Measurements from ENCODE around the gene SAMD1. TPM values are rescaled to one million over a fixed set of nuclear protein-coding genes. Genes with fewer than 3 reads are reported as not detected.
A peak's percentile ranks its signal among the peaks of the same experiment; 100 is the strongest.

Gene SAMD1
- 67.3 and 74.3 TPM in 2 replicates for total RNA-seq (2014; rRNA removed; shearing (Covaris generic))
- 32.4 and 40.7 TPM in 2 replicates for polyA plus RNA-seq (2015; cell fraction: cytosol; rRNA removed)
- 33.9 and 40.2 TPM in 2 replicates for polyA plus RNA-seq (2015; cell fraction: nucleus; rRNA removed)

- no peak for DNase-seq (ENCODE audit: low read depth)
Observed at GRCh38 chr19:14090509-14091080, at the start of gene SAMD1. Gene SAMD1, minus strand, starts transcription at chr19:14090751.

DNA sequence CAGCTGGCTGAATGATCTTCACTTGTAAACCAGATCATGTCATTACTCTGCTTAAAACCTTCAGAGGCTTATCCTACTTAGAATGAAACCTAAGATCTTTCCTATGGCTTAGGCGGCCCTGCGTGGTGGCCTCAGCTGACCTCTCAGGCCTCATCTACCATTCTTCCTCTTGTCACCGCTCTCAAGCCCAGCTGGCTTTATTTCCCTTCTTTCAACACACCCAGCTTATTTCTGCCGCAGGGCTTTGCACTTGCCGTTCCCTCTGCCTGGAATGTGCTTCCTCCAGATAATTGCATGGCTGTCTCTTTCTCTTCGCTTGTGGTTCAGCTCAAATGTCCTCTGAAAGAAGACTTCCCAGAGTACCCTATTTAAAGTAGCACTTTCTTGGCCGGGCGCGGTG, 49.4 kb upstream of the SAMD1 start:
- no peak for DNase-seq (ENCODE audit: low read depth)

DNA sequence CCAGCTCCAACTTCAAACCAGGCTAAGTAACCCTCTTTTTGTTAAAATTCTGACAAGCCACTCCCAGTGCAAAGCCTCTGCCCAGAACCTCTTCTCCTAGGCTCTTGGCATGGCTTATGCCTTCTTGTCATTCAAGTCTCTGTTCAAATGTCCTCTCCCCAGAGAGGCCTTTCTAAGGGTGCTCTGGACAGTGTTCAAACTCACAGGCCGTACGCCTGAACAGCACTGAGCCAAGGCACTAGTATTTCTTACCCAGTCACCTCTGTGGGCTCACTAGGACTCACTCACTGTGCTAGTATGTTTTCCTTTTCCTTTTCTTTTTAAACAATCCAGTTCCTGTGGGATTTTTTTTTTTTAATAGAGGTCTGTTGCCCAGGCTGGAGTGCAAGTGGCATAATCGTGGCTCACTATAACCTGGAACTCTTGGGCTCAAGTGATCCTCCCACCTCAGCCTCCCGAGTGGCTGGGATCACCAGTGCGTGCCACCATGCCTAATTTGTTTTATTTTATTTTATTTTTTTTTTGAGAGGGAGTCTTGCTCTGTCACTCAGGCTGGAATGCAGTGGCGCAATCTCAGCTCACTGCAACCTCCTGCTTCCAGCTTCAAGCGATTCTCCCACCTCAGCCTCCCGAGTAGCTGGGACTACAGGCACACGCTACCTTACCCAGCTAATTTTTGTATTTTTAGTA, 48.2 kb upstream of the SAMD1 start:
- no peak for DNase-seq (ENCODE audit: low read depth)

DNA sequence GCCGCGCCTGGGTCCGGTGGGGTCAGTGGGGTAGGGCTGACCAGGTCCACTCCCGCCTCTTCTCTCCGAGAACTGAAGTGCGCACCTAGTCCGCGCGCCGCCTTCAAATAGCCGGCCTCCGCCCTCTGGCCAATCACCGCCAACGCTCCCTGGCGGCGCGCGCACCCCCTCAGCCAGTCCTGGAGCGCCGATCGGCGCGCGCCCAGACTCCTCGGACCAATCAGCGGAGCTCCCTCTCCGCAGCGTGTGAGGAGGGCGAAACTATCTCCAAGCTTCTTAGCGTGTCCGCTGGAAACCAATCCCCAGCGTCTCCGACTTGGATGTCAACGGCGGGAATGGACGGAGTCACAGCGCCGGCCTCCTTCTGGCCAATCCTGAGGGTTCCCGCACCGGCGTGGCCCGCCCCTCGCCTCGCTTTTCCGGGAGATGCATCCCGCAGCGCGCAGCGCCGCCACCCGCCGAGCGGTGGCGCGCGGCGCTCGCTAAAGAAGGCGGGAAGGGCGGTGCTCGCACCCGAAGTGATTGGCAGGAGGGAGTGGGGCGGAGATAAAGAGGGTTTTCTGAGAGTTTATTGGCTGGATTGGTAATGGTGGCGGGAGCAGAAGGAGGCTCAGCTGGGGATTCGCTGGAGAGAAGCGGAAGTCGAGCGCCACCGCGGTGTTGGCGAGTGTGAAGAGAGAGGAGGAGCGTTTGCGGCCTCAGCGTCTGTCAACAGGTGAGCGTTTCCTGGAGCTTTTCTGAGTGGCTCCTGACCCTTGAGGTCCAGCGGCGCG, 46.1 kb upstream of the SAMD1 start, which contains the start of gene ASF1B:
Gene ASF1B, minus strand, starts transcription at position 81 of the 773 bp plus-strand sequence. CDS start 133 bp downstream, outside the sequence.
- DNase-seq (ENCODE audit: low read depth) = peak; percentile 100

DNA sequence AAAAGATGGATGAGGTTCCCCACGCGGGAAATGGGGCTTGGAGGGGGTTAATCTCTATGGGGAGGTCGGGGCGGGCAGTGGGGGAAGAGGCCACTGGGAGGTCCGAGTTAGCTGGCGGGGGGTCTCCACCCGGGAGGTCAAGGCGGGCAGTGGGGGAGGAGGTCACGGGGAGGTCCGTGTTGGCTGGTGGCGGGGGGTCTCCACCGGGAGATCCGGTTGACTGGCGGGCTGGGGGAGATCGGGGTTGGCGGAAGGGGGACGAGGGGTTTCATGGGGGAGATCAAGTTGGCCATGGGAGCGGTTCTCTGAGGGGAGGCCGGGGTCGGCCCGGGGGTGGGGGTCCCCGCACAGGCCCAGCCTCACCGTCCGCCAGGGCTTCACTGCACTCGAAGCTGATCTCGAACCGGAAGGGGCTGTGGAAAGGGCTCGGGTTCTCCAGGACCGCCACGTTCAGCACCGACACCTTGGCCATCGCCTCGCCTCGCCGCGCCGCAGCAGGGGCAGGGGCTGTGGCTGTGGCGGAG, 45.5 kb upstream of the SAMD1 start:
- no peak for DNase-seq (ENCODE audit: low read depth)

GRCh38 chr19:14135355-14135754, 44.8 kb upstream of the SAMD1 start:
- no peak for DNase-seq (ENCODE audit: low read depth)

DNA sequence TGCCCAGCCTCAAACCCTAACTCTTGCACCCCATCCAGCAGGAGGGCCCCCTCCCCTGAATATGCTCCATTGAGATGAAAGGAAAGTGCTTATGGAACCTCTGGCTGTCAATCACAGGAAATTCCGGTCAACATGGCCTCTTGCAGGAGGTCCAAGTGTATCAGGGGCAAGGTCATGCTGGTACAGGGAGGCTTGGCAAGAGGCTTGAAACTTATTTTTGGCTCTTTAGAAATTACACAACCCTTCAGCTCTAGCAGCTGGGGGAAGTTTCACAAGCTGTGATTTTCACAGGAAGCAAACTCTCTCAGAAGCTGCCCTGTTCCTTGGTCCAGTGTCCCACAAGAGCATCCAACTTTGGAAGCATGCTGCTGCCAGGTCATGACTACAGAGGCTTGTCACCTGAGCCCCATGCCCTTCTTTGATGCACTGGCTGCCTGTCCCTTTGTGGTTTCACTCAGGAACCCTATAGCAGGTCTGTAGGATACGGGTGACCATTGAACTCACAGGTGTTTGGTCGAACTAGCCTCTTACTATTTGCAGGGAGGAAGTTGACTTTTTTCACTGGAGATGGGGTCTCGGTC, 37.5 kb upstream of the SAMD1 start:
- DNase-seq (ENCODE audit: low read depth) = no peak

DNA sequence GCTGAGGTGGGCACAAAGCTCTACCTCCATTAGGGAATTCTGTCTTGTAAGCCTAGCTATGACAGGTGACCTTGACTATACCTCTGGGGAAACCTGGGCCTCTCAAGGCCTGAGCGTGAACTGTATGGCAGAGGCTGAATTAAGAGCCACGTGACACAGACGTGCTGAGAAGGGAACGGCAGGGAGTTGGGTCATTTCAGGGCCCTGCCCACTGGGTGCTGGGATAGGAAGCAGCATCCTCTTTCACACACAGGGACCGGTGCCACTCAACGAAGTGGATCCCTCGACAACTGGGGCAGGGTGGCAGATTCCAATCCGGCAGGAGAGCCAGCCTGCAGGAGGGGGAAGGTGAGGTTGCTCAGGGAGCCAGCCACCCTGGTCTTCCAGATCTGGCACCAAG, 36.6 kb upstream of the SAMD1 start:
- DNase-seq (ENCODE audit: low read depth) = no peak

DNA sequence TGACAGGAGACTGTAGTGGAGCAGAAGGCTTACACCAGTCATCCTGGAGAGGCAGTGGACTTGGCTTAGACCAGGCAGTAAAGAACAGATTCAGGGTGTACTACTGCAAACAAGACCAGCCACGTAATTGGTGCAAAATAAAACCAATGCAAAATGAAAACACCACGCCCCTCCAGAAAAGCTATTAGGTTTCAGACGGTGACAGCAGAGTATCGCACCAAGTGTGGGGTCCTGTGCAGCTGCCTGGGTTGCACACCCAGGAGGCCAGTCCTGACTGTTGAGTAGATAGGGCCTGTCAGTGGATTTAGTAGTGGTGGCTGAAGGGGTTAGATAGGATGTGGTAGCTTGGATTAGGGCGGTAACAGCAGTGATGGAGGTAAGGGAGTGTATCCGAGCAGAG, 32.4 kb upstream of the SAMD1 start:
- no peak for DNase-seq (ENCODE audit: low read depth)

- no peak for DNase-seq (ENCODE audit: low read depth)
Observed at GRCh38 chr19:14120497-14120780, 29.9 kb upstream of the SAMD1 start.

- no peak for DNase-seq (ENCODE audit: low read depth)
Observed at GRCh38 chr19:14119644-14120496, 29.3 kb upstream of the SAMD1 start.

- DNase-seq (ENCODE audit: low read depth) = no peak
Observed at GRCh38 chr19:14119146-14119545, 28.6 kb upstream of the SAMD1 start.

DNA sequence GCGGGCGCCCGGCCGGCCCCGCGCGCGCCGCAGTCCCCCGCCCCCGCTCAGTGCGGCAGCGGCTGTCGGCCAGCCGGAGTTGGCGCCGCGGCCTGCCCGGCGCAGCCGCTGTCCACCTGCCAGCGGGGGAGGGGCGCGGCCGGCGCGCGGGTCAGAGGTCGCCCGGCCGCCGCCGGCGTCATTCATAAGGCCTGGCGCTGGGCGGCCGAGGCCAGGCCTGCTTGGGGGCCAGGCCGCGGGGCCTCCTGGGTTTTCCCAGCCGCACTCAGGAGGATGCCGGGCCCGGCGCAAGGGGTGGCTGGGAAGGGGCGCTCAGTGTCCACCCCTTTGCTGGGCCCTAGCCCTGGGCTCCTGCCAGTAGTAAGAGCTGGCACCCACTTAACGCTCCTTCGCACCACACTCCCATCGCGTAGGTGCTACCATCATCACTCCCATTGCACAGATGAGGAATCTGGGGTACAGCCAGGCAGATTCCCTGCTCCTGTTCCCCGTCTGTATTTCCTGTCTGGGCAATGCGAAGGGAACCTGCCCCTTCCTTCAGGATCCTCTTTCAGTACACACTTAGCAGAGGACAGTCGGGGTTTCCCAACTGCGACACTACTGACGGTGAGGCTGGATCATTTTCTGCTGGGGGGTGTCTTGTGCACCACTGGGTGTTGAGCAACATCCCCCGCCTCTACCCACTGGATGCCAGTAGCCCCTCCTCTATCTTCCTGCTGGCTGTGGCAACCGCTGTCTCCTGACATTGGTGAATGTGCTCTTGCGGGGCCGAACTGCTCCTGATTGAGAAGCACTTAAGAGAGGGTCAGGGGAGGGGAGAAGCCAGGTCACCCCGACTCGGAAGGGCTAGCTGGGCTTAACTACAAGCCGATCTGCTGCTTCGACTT, 27.9 kb upstream of the SAMD1 start:
- no peak for DNase-seq (ENCODE audit: low read depth)

- DNase-seq (ENCODE audit: low read depth) = peak; percentile 98
Observed at GRCh38 chr19:14117668-14118164, 27.2 kb upstream of the SAMD1 start, which contains the start of gene PRKACA. Gene PRKACA, minus strand, starts transcription at chr19:14117762. Its CDS starts 215 bp downstream, at chr19:14117547.

- no peak for DNase-seq (ENCODE audit: low read depth)
Observed at GRCh38 chr19:14116918-14117578, 26.5 kb upstream of the SAMD1 start.

DNA sequence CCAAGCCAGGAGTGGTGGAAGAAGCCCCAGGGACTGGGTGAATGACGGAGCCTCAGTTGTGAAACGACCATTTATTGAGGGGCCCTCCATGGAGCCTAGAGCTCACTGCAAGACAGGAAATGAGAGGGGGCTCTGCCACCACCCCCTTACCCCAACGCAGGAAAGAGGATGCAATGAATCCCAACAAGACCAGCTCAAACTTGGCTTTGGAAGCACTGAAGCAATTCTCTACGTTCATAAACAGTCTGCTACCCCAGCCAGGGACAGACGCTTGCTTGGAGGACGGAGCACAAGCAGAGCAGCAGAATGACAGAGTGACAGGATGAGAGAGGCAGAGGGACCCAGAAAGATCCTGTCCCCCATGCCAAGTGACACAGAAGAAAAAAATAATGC, 26.0 kb upstream of the SAMD1 start:
- no peak for DNase-seq (ENCODE audit: low read depth)

DNA sequence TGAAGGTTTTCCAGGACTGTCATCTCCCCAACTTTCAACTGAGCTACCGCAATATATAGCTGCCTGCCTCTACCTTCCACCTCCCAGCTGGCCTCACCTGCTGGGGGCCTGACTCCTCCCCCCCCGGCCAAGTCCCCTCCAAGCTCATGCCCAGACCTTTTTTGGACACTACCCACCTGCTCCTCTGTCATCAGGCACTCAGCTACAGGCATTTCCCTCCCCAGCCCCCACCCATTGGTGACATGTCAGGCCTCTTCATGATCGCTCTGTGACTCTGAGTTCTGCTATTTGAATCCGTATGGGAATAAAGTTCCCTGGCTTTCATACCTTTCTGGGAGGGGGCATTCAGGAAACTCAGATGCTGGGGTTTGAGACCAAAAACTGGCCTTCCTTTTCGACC, 25.2 kb upstream of the SAMD1 start:
- no peak for DNase-seq (ENCODE audit: low read depth)

DNA sequence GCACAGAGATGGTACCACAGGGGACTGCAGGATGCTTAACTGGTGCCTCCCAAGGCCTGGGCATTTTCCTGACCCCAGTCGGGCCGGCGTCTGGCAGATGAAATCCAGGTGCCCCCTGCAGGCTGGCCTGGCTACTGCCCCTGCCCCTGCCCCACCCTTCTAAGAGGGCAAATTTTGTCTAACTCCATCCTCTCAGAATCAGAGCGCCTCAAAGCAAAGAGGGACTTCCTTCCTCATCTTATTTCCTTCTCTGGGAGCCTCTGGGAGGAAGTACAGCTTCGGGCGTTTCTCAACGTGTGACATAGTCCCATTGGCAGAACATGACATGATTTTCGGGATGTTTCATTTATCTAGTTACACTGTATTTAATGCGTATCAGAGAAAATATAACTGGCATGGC, 24.3 kb upstream of the SAMD1 start:
- DNase-seq (ENCODE audit: low read depth) = peak; percentile 21

GRCh38 chr19:14114439-14114838, 23.9 kb upstream of the SAMD1 start:
- no peak for DNase-seq (ENCODE audit: low read depth)
